CD4-positive, alpha-beta T cell treated with Interleukin-4 for 1 hour (primary cell): ENCODE results near the gene AASDHPPT.
A peak's percentile ranks its signal among the peaks of the same experiment; 100 is the strongest.
"Not testable (repeated sequence)": the region's sequence is repeated elsewhere in the genome, so short reads cannot be mapped to it uniquely, and the experiment has no call there.

Experiments
- DNase-seq, 2 donors: peaks; one replicate each; pipeline ENCODE4 v3.0.0-alpha.2; 2020 to 2022

AASDHPPT gene

GRCh38 chr11:106077609-106078455, at the start of gene AASDHPPT:
AASDHPPT (plus strand) TSS chr11:106077662; CDS start chr11:106077711, 49 bp downstream.
- no peak for DNase-seq

GRCh38 chr11:106030609-106031008, 46.9 kb upstream of the AASDHPPT start:
- no peak for DNase-seq

GRCh38 chr11:106031202-106031810, 46.2 kb upstream of the AASDHPPT start:
- no peak for DNase-seq

GRCh38 chr11:106031936-106032335, 45.5 kb upstream of the AASDHPPT start:
- no peak for DNase-seq

GRCh38 chr11:106032861-106033260, 44.6 kb upstream of the AASDHPPT start:
- no peak for DNase-seq

- DNase-seq: no peak
Measured at GRCh38 chr11:106043540-106043939, 33.9 kb upstream of the AASDHPPT start.

- DNase-seq: no peak
Measured at GRCh38 chr11:106047631-106048030, 29.8 kb upstream of the AASDHPPT start.

- DNase-seq: no peak
Measured at GRCh38 chr11:106049727-106050476, 27.6 kb upstream of the AASDHPPT start.

- DNase-seq: no peak
Measured at GRCh38 chr11:106051103-106051502, 26.4 kb upstream of the AASDHPPT start.

GRCh38 chr11:106058377-106058776, 19.1 kb upstream of the AASDHPPT start:
- not testable (repeated sequence) for DNase-seq

GRCh38 chr11:106059617-106060016, 17.8 kb upstream of the AASDHPPT start:
- no peak for DNase-seq

GRCh38 chr11:106061249-106061784, 16.1 kb upstream of the AASDHPPT start:
- no peak for DNase-seq

GRCh38 chr11:106061954-106062949, 15.2 kb upstream of the AASDHPPT start:
- DNase-seq: no peak

- no peak for DNase-seq
Measured at GRCh38 chr11:106063009-106063408, 14.5 kb upstream of the AASDHPPT start.

GRCh38 chr11:106070606-106071005, 6.9 kb upstream of the AASDHPPT start:
- no peak for DNase-seq

- DNase-seq: no peak
Measured at GRCh38 chr11:106072804-106073203, 4.7 kb upstream of the AASDHPPT start.

- no peak for DNase-seq
Measured at GRCh38 chr11:106076171-106076918, 1.1 kb upstream of the AASDHPPT start.

GRCh38 chr11:106076919-106077608, 398 bp upstream of the AASDHPPT start, which contains the start of gene KBTBD3:
KBTBD3 (minus strand) TSS chr11:106077347; CDS start chr11:106059097, 18,250 bp downstream.
- DNase-seq: peak; percentile 99

GRCh38 chr11:106082096-106082495, 4.6 kb downstream of the AASDHPPT start:
- no peak for DNase-seq

- no peak for DNase-seq
Measured at GRCh38 chr11:106086135-106086534, 8.7 kb downstream of the AASDHPPT start.
